Uterus (tissue), 2 donors: ENCODE measurements around the gene OR8H1.

Source experiments
- POLR2A ChIP-seq, 2 donors: fragments of 450-650 bp; IDR thresholded peaks; one replicate each; pipeline ENCODE4 v1.6.1; 2016; ENCODE audit warnings: antibody characterized with exemption in 2 of 2, mild to moderate bottlenecking in 1 of 2, moderate library complexity in 1 of 2
- TF ChIP-seq, protein P1 (sequence below), 4 experiments: fragments of 200-600 bp in 2 of 4; fragments of 450-650 bp in 2 of 4; sonication (generic) in 2 of 4; IDR thresholded peaks; one replicate each; pipeline ENCODE4 v1.5.1; 2016 to 2019; ENCODE audit warnings: antibody characterized with exemption in 4 of 4, mild to moderate bottlenecking in 2 of 4, moderate library complexity in 1 of 4

DNA sequence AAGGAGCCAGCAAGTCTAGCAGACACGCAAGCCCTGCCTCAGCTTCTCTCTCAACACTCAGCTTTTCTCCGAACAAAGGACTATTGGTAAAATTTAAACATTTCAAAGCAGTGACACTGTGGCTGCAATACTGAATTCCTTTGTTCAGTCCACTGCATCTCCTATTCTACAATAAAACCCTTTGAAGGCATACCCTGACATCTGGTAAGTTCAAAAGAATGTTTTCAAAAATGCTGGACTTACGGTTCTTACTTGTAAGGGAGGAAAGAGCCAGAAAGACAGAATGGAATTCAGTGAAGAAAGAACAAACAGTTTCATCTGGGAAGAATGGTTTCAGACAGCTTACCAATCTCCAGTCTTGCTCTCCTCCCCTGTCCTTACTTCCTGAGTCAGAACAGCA, 41.1 kb upstream of the OR8H1 start:
- TF ChIP-seq POLR2A (IDR thresholded peaks at IDR 0.05) = no peak
- TF ChIP-seq, protein P1, sequence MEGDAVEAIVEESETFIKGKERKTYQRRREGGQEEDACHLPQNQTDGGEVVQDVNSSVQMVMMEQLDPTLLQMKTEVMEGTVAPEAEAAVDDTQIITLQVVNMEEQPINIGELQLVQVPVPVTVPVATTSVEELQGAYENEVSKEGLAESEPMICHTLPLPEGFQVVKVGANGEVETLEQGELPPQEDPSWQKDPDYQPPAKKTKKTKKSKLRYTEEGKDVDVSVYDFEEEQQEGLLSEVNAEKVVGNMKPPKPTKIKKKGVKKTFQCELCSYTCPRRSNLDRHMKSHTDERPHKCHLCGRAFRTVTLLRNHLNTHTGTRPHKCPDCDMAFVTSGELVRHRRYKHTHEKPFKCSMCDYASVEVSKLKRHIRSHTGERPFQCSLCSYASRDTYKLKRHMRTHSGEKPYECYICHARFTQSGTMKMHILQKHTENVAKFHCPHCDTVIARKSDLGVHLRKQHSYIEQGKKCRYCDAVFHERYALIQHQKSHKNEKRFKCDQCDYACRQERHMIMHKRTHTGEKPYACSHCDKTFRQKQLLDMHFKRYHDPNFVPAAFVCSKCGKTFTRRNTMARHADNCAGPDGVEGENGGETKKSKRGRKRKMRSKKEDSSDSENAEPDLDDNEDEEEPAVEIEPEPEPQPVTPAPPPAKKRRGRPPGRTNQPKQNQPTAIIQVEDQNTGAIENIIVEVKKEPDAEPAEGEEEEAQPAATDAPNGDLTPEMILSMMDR (IDR thresholded peaks at IDR 0.05) = no peak
